Mesodermal cell (in vitro differentiated cells): ENCODE data around the gene RCAN3.

ENCODE experiments used
- H3K27ac ChIP-seq: 2 replicates; pipeline ENCODE4 v1.7.0; 2013; ENCODE audit warnings: mild to moderate bottlenecking, low read depth, low read length, moderate library complexity; ENCODE audit not compliant: severe bottlenecking
- H3K36me3 ChIP-seq: 2 replicates; pipeline ENCODE4 v1.7.1; 2013; ENCODE audit warnings: mild to moderate bottlenecking, low read length, moderate library complexity; ENCODE audit not compliant: control insufficient read depth, insufficient read depth
- H3K4me1 ChIP-seq: one replicate; pipeline ENCODE4 v1.7.1; 2013; ENCODE audit warnings: mild to moderate bottlenecking, low read length; ENCODE audit not compliant: insufficient read depth, control insufficient read depth, poor library complexity, severe bottlenecking
- H3K4me3 ChIP-seq: 2 replicates; pipeline ENCODE4 v1.7.0; 2013; ENCODE audit warnings: low read length, control low read depth, mild to moderate bottlenecking; ENCODE audit not compliant: insufficient read depth, poor library complexity, severe bottlenecking; ENCODE audit errors: extremely low read depth
- H3K9me3 ChIP-seq: 2 replicates; pipeline ENCODE4 v1.7.1; 2013; ENCODE audit warnings: mild to moderate bottlenecking, low read length, moderate library complexity; ENCODE audit not compliant: control insufficient read depth
- WGBS, 2 experiments: methylation state at CpG; one replicate each; pipeline ENCODE4 v1.1.5; 2013; ENCODE audit warnings: missing lambda C conversion rate in 2 of 2; ENCODE audit not compliant: insufficient coverage in 2 of 2; 5-methylcytosine and 5-hydroxymethylcytosine counted together

RCAN3 gene

DNA sequence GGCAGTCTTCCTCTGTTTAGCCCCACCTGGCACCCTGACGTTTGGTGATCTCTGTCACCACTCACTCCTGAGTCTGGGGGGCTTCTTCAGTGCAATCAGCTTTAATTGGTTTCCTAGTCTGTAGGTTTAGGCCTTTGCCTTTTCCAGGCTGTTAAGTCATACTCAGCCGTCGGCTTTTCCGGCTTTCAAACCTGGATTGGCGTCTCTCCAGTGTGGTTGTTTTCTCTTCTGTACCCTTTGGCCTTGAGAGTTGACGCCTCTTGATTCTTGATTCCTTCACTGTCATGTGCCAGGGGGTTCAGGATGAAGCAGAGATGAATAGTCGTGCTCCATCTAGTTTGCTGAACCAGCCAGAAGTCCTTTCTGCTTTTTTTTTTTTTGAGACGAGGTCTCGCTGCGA, 78.1 kb downstream of the RCAN3 start:
- Histone ChIP-seq H3K4me3 (no peak overlapping the region), H3K9me3 (no peaks in the 10 kb centered on the region), H3K4me1 (no peaks in the 10 kb centered on the region), H3K27ac (no peak overlapping the region), H3K36me3 (no peaks in the 10 kb centered on the region)
- WGBS, 2 experiments, result 83% methylated on average over 9 of the region's 10 CpGs

DNA sequence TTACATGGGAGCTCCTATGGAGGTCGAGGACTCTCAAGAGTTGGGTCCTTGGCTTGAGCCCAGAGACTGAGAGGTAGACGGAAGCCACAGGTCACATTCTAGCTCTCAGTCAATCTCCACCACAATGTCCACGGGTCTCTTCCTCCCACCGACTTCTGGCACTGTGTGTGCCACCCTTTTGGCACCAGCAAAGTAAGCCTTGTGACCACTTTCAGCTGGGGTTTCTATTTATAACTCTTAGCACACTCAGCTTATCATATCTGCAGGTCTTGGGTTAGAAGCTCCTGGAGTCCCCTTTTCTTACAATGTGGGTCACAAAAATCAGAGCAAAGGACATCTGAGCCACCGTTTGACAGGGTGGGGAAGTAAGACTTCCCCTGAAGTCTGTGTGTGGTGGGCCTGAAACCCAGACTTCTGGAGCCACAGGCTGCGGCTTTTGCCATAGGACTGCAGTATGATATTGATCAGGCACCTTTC, 81.6 kb downstream of the RCAN3 start:
- 78 to 88% methylated on average over 6 of the region's 6 CpGs for WGBS, 2 experiments
- Histone ChIP-seq H3K9me3 (no peaks in the 10 kb centered on the region), H3K36me3 (no peaks in the 10 kb centered on the region), H3K4me1 (no peaks in the 10 kb centered on the region), H3K4me3 (no peak overlapping the region), H3K27ac (no peak overlapping the region)

- Histone ChIP-seq H3K36me3 (no peaks in the 10 kb centered on the region), H3K4me1 (no peaks in the 10 kb centered on the region), H3K27ac (no peak overlapping the region), H3K4me3 (no peak overlapping the region), H3K9me3 (no peaks in the 10 kb centered on the region)
- WGBS, 2 experiments, result 83 to 91% methylated on average over 10 of the region's 10 CpGs
Observed at GRCh38 chr1:24586119-24586518, 83.5 kb downstream of the RCAN3 start.

- WGBS, 2 experiments, result 27 to 32% methylated on average over 3 of the region's 9 CpGs
- Histone ChIP-seq H3K4me3 (no peak overlapping the region), H3K4me1 (no peaks in the 10 kb centered on the region), H3K36me3 (no peaks in the 10 kb centered on the region), H3K9me3 (no peaks in the 10 kb centered on the region), H3K27ac (no peak overlapping the region)
Observed at GRCh38 chr1:24586970-24587820, 84.6 kb downstream of the RCAN3 start.

GRCh38 chr1:24588573-24588972, 85.9 kb downstream of the RCAN3 start:
- WGBS, 2 experiments, result 77 to 79% methylated on average over 2 to 3 of the region's 5 CpGs
- Histone ChIP-seq H3K9me3 (no peaks in the 10 kb centered on the region), H3K4me3 (no peak overlapping the region), H3K4me1 (no peaks in the 10 kb centered on the region), H3K27ac (no peak overlapping the region), H3K36me3 (no peaks in the 10 kb centered on the region)

- Histone ChIP-seq H3K9me3 (no peaks in the 10 kb centered on the region), H3K27ac (no peak overlapping the region), H3K4me3 (no peak overlapping the region), H3K4me1 (no peaks in the 10 kb centered on the region), H3K36me3 (no peaks in the 10 kb centered on the region)
- WGBS, 2 experiments, result 79% methylated on average over 3 of the region's 3 CpGs; no CpG with 5 or more reads in 1 of the 2 experiments
Observed at GRCh38 chr1:24589200-24589599, 86.6 kb downstream of the RCAN3 start.
